ENCODE data around the gene GALNT9. TPM values are rescaled to one million over a fixed set of nuclear protein-coding genes. Genes with fewer than 3 reads are reported as not detected.

The GALNT9 gene
- total and polyA plus RNA-seq, 8 donors, result 0.15 to 3.1 (median 0.19) TPM; not detected in 5

DNA sequence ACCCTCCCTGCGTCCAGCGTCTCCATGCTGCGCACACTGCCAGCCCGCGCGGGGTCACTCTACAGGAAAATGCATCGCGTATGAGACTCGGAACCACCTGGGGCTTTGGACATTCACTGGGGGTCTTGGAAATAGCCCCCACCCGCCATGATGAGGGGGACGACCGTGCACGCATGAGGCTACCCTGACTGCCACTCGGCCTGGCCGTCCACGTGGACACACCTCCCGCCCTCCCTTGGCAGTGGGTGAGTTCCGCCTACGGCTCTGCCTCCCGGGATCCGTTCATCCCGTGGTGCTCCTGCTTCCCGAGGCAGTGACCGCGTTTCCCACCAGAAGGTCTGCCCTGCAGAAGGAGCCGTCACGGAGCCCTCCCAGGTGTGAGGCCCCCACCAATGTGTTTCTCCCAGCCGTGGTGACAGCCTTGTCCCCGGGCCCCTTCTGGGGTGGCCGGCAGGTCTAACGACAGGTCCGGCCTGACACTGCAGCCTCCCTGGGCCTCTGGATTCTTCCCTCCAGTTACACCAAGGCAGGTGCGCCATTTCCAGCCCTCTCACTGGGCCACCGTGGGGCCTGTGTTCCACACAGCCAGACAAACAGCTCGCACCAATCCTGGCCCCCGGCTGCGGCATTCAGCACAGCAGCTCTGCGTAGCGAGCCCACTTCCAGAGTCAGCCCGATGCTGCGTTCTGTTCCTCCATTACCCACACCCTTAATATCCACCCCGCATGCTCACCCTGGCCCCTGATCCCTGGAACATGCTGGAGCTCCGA is 11.1 kb upstream of the GALNT9 start:
- 85 to 91% (median 87%) methylated on average over 35 to 43 of the region's 43 CpGs for WGBS, 5 donors
- no peak for TF ChIP-seq EP300 (IDR thresholded peaks at IDR 0.05)
- TF ChIP-seq, protein P1, sequence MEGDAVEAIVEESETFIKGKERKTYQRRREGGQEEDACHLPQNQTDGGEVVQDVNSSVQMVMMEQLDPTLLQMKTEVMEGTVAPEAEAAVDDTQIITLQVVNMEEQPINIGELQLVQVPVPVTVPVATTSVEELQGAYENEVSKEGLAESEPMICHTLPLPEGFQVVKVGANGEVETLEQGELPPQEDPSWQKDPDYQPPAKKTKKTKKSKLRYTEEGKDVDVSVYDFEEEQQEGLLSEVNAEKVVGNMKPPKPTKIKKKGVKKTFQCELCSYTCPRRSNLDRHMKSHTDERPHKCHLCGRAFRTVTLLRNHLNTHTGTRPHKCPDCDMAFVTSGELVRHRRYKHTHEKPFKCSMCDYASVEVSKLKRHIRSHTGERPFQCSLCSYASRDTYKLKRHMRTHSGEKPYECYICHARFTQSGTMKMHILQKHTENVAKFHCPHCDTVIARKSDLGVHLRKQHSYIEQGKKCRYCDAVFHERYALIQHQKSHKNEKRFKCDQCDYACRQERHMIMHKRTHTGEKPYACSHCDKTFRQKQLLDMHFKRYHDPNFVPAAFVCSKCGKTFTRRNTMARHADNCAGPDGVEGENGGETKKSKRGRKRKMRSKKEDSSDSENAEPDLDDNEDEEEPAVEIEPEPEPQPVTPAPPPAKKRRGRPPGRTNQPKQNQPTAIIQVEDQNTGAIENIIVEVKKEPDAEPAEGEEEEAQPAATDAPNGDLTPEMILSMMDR (IDR thresholded peaks at IDR 0.05), result no peak
- TF ChIP-seq POLR2AphosphoS5 (IDR thresholded peaks at IDR 0.05), result no peak
- no peak for TF ChIP-seq POLR2A (IDR thresholded peaks at IDR 0.05)
- Histone ChIP-seq H3K4me3 (no peak overlapping the region), H3K9me3 (peaks cover 0 to 8% (median 0%) of the 10 kb centered on the region in 4 donors), H3K27ac (no peak overlapping the region), H3K27me3 (peaks cover 0 to 84% (median 14%) of the 10 kb centered on the region in 3 donors), H3K36me3 (no peaks in the 10 kb centered on the region), H3K4me1 (peaks cover 0 to 13% (median 4%) of the 10 kb centered on the region in 4 donors)
- DNase-seq, result no peak
- intact Hi-C loops (cut with DNase I; ENCODE audit: low total_unique reads), result no loop called here

DNA sequence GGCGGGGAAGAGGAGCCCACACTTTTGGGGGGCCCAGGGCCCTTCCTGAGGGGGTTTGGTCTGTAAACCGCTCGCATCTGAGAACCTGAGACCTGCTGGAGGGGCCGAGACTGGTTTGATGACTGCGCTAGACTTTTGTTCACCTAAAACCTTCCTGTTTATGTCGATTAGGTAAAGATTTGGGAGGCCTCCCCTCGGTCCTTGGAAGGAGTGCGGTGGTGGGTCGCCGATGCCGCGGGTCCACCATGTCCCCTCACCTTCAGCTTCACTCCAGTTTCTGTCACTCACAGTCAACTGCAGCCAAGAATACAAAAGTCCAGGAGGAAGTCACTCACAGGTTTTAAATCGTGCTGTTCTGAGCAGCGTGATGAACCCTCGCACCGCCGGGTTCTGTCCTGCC is 10.5 kb upstream of the GALNT9 start:
- no peak overlapping the region for H3K27ac ChIP-seq
- TF ChIP-seq, protein P1 (IDR thresholded peaks at IDR 0.05), result no peak
- TF ChIP-seq POLR2AphosphoS5 (IDR thresholded peaks at IDR 0.05) (no peak), EP300 (IDR thresholded peaks at IDR 0.05) (no peak), POLR2A (IDR thresholded peaks at IDR 0.05) (no peak)

DNA sequence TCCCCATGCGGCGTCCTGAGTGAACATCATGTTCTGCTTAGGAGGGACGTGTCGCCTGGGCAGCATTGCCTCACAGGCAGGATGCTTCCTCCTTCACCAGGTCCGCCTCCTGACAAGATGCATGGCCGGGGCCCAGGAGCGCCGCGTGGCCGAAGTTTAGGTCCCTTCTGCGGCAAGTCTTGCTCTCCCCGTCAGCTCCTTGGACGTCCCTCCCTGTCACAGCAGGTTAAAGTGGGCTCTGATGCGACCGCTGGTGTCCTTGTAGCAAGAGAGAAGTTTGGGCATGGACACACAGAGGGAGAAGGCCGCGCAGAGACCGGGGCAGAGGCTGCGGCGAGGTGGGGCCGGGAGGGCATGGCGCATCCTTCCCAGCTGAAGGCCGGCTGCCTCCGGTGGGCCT is 9.4 kb upstream of the GALNT9 start:
- Histone ChIP-seq H3K27me3 (peaks cover 2 to 84% (median 15%) of the 10 kb centered on the region in 3 donors), H3K4me3 (no peak overlapping the region), H3K9me3 (peaks cover 0 to 8% (median 0%) of the 10 kb centered on the region in 4 donors), H3K4me1 (peaks cover 0 to 8% (median under 1%) of the 10 kb centered on the region in 4 donors), H3K36me3 (no peaks in the 10 kb centered on the region), H3K27ac (no peak overlapping the region)
- 77 to 91% (median 89%) methylated on average over 15 to 24 of the region's 24 CpGs for WGBS, 5 donors
- TF ChIP-seq POLR2A (IDR thresholded peaks at IDR 0.05) (no peak), POLR2AphosphoS5 (IDR thresholded peaks at IDR 0.05) (no peak), EP300 (IDR thresholded peaks at IDR 0.05) (no peak)
- TF ChIP-seq, protein P1 (IDR thresholded peaks at IDR 0.05), result no peak
- no peak for DNase-seq
- intact Hi-C loops (cut with DNase I; ENCODE audit: low total_unique reads), result no loop called here

More for the DNA sequence above, 10.5 kb upstream of the GALNT9 start:
- Histone ChIP-seq H3K36me3 (no peaks in the 10 kb centered on the region), H3K9me3 (peaks cover 0 to 8% (median 0%) of the 10 kb centered on the region in 4 donors), H3K27me3 (peaks cover 0 to 84% (median 14%) of the 10 kb centered on the region in 3 donors), H3K4me3 (no peak overlapping the region), H3K4me1 (peaks cover 0 to 13% (median 4%) of the 10 kb centered on the region in 4 donors)
- 76 to 90% (median 86%) methylated on average over 15 to 17 of the region's 17 CpGs for WGBS, 5 donors
- no peak for DNase-seq
- intact Hi-C loops (cut with DNase I; ENCODE audit: low total_unique reads), result no loop called here

DNA sequence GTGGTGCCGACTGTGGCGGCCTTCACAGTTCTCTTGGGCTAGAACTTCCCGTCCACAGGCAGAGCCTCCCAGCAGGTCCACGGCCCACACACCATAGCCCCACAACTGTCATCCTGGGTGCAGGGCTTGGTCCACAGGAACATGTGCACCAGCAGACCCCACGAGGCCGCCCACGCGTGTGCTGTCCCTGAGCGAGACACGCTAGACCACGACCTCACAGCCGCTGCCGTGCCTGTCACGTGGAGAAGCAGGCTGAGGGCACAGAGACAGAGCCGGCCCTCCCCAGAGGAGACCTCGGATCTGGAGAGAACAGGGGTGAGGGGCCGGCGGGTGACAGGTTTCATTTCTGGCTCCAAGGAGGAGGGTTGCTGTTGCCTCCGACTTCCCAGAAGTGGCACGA is 8.9 kb upstream of the GALNT9 start:
- intact Hi-C loops (cut with DNase I; ENCODE audit: low total_unique reads), result no loop called here
- H3K4me3 ChIP-seq, result no peak overlapping the region
- no peak overlapping the region for H3K27ac ChIP-seq
- DNase-seq, result no peak
- H3K36me3 ChIP-seq, result no peaks in the 10 kb centered on the region
- TF ChIP-seq, protein P1 (IDR thresholded peaks at IDR 0.05), result no peak
- no peak for TF ChIP-seq POLR2AphosphoS5 (IDR thresholded peaks at IDR 0.05)
- TF ChIP-seq POLR2A (IDR thresholded peaks at IDR 0.05), result no peak
- no peak for TF ChIP-seq EP300 (IDR thresholded peaks at IDR 0.05)
- peaks cover 7 to 87% (median 16%) of the 10 kb centered on the region in 3 donors for H3K27me3 ChIP-seq
- H3K4me1 ChIP-seq, result peaks cover 0 to 3% (median 0%) of the 10 kb centered on the region in 4 donors
- WGBS, 5 donors, result 85 to 91% (median 90%) methylated on average over 13 to 20 of the region's 20 CpGs
- peaks cover 0 to 8% (median 0%) of the 10 kb centered on the region in 4 donors for H3K9me3 ChIP-seq
